PC-3 (cell line): ENCODE results near the gene KAT6B. TPM values are rescaled to one million over a fixed set of nuclear protein-coding genes. Genes with fewer than 3 reads are reported as not detected.

Source experiments
- ATAC-seq: fragments of 200-7000 bp; cut with Tn5 transposase; 2 replicates; pipeline ENCODE4 v1.9.1; 2020; ENCODE audit warnings: mild to moderate bottlenecking, moderate library complexity
- BruUV-seq: library from RNA; stranded (reverse); fragments of 400-500 nt; replicated peaks from 2 replicates; lab custom pipeline; 2021; lab: Mats Ljungman, UMichigan
- CTCF ChIA-PET: fragments of 300-600 bp; sonication (Branson Sonifier 250); formaldehyde crosslinking; loops from one replicate; lab custom pipeline; 2022; ENCODE audit warnings: antibody characterized with exemption; lab: Charles Lee
- POLR2A ChIA-PET: fragments of 300-600 bp; sonication (Branson Sonifier 250); formaldehyde crosslinking; loops from one replicate; lab custom pipeline; 2022; ENCODE audit warnings: antibody characterized with exemption; ENCODE audit not compliant: unreplicated experiment; lab: Charles Lee
- DNase-seq: peaks from one replicate; pipeline ENCODE4 v3.0.0-alpha.2; 2015
- H2AFZ ChIP-seq: fragments of 300-600 bp; sonication (generic); 2 replicates; pipeline ENCODE4 v1.6.0; 2016; ENCODE audit warnings: antibody characterized with exemption, low read length
- H3F3A ChIP-seq: fragments of 300-600 bp; sonication (generic); one replicate; pipeline ENCODE4 v1.6.0; 2017; ENCODE audit warnings: antibody characterized with exemption, low read length, control low read depth, mild to moderate bottlenecking; ENCODE audit not compliant: unreplicated experiment
- H3K27ac ChIP-seq: fragments of 300-600 bp; sonication (generic); 2 replicates; pipeline ENCODE4 v1.5.1; 2016; ENCODE audit warnings: mild to moderate bottlenecking, low read length
- H3K27me3 ChIP-seq: fragments of 300-600 bp; sonication (generic); 2 replicates; pipeline ENCODE4 v1.6.1; 2016; ENCODE audit warnings: low read length, mixed read lengths
- H3K36me3 ChIP-seq: fragments of 300-600 bp; sonication (generic); 2 replicates; pipeline ENCODE4 v1.6.1; 2016; ENCODE audit warnings: low read depth, mixed run types, low read length, mixed read lengths
- H3K4me1 ChIP-seq: fragments of 300-600 bp; sonication (generic); 2 replicates; pipeline ENCODE4 v1.5.1; 2016; ENCODE audit warnings: low read length; ENCODE audit not compliant: insufficient read depth
- H3K4me2 ChIP-seq: fragments of 300-600 bp; sonication (generic); 2 replicates; pipeline ENCODE4 v1.6.0; 2016; ENCODE audit warnings: low read length
- H3K4me3 ChIP-seq: fragments of 300-600 bp; sonication (generic); 2 replicates; pipeline ENCODE4 v1.5.1; 2016; ENCODE audit warnings: mild to moderate bottlenecking, low read length, mixed read lengths
- H3K79me2 ChIP-seq: fragments of 300-600 bp; sonication (generic); 2 replicates; pipeline ENCODE4 v1.6.1; 2017; ENCODE audit warnings: low read length, mixed read lengths
- H3K9ac ChIP-seq: fragments of 300-600 bp; sonication (generic); 2 replicates; pipeline ENCODE4 v1.6.0; 2016; ENCODE audit warnings: mild to moderate bottlenecking, low read length
- H3K9me2 ChIP-seq: fragments of 300-600 bp; sonication (generic); replicated peaks from 2 replicates; pipeline ENCODE4 v1.6.1; 2016; ENCODE audit warnings: mixed run types, low read length, mixed read lengths
- H3K9me3 ChIP-seq: fragments of 300-600 bp; sonication (generic); 2 replicates; pipeline ENCODE4 v1.6.1; 2016; ENCODE audit warnings: low read length, mixed read lengths
- H4K20me1 ChIP-seq: fragments of 300-600 bp; sonication (generic); 2 replicates; pipeline ENCODE4 v1.6.1; 2016; ENCODE audit warnings: low read length, mixed read lengths
- CTCF ChIP-seq: fragments of 300-600 bp; sonication (generic); conservative IDR thresholded peaks from 2 replicates; pipeline ENCODE4 v1.5.1; 2017; ENCODE audit warnings: antibody characterized with exemption, low read depth, mild to moderate bottlenecking, low read length
- EZH2 ChIP-seq: fragments of 300-600 bp; sonication (generic); IDR thresholded peaks from one replicate; pipeline ENCODE4 v1.6.1; 2017; ENCODE audit warnings: antibody characterized with exemption, mild to moderate bottlenecking, low read length; ENCODE audit not compliant: unreplicated experiment
- EZH2phosphoT487 ChIP-seq: fragments of 300-600 bp; sonication (generic); IDR thresholded peaks from 2 replicates; pipeline ENCODE4 v1.6.1; 2018; ENCODE audit warnings: mild to moderate bottlenecking, antibody characterized with exemption, low read length, borderline replicate concordance
- intact Hi-C: fragments of 100-400 bp; cut with micrococcal nuclease; formaldehyde crosslinking; loops from 2 replicates; pipeline ENCODE4 v1.9.0; 2023
- total RNA-seq: library from RNA; depleted of rRNA; stranded (reverse); fragments of >200 nt; gene quantifications from 2 replicates; pipeline ENCODE4 v1.2.3, GENCODE V29; 2014

KAT6B gene
- total RNA-seq, 1 experiment from 2014 or later: 94.5 TPM

- BruUV-seq: no TSS peak
- no peak for TF ChIP-seq EZH2
- no peak for TF ChIP-seq EZH2phosphoT487
- no peak for TF ChIP-seq CTCF
- intact Hi-C loops: no loop called here
- H3K79me2 ChIP-seq: peaks cover 86% of the 10 kb centered on the region
- H3K9me3 ChIP-seq: no peaks in the 10 kb centered on the region
- POLR2A ChIA-PET: no interaction called here
- H3K36me3 ChIP-seq: 0 out of 2 replicates have a peak, but pooled peaks cover 2% of the 10 kb centered on the region
- H3K27me3 ChIP-seq: no peaks in the 10 kb centered on the region
- H3K4me3 ChIP-seq: no peak overlapping the region
- H2AFZ ChIP-seq: no peak overlapping the region
- H3K27ac ChIP-seq: no peak overlapping the region
- DNase-seq (peak; percentile 43), ATAC-seq (no peak)
- no peak overlapping the region for H3K9ac ChIP-seq
- no peak overlapping the region for H3K4me2 ChIP-seq
- no peaks in the 10 kb centered on the region for H3K9me2 ChIP-seq
- CTCF ChIA-PET: no interaction called here
- H3F3A ChIP-seq: peaks cover 11% of the 10 kb centered on the region
- peaks cover 45% of the 10 kb centered on the region for H3K4me1 ChIP-seq
- H4K20me1 ChIP-seq: peaks cover 21% of the 10 kb centered on the region; the same call in 1 of the 2 replicates
These were observed 47.5 kb downstream of the KAT6B start for GRCh38 chr10:74873803-74874454.

GRCh38 chr10:74874649-74875048 is 48.2 kb downstream of the KAT6B start:
- Histone ChIP-seq H3K9ac (no peak overlapping the region), H3K4me1 (peaks cover 48% of the 10 kb centered on the region), H3K9me3 (no peaks in the 10 kb centered on the region), H2AFZ (no peak overlapping the region), H3K9me2 (no peaks in the 10 kb centered on the region), H3K36me3 (0 out of 2 replicates have a peak, but pooled peaks cover 2% of the 10 kb centered on the region), H3K79me2 (peaks cover 86% of the 10 kb centered on the region), H3F3A (peaks cover 11% of the 10 kb centered on the region), H3K4me3 (no peak overlapping the region), H3K27me3 (no peaks in the 10 kb centered on the region), H3K27ac (no peak overlapping the region), H3K4me2 (peak overlapping the region; percentile 54), H4K20me1 (peaks cover 21% of the 10 kb centered on the region; the same call in 1 of the 2 replicates)
- intact Hi-C loops: loop anchor here (1.0 to 5.0 kb wide), 3 partner anchors 146 to 608 kb away; no protein-coding TSS in a partner anchor
- TF ChIP-seq CTCF: no peak
- no peak for TF ChIP-seq EZH2
- TF ChIP-seq EZH2phosphoT487: no peak
- no peak for DNase-seq
- BruUV-seq: no TSS peak
- ChIA-PET CTCF (no interaction called here), POLR2A (interaction anchor here (1.0 kb wide), 1 partner anchor 1516 kb away, joined by 3 read pairs; the partner anchor contains the start of gene CFAP70)
- ATAC-seq: no peak

- intact Hi-C loops: loop anchor here (1.0 to 5.0 kb wide), 3 partner anchors 145 to 609 kb away; no protein-coding TSS in a partner anchor
- CTCF ChIA-PET: interaction anchor here (0.6 kb wide), 1 partner anchor 41 kb away, joined by 3 read pairs; no protein-coding TSS in a partner anchor
These were observed 48.7 kb downstream of the KAT6B start for GRCh38 chr10:74875068-74875467.

More at GRCh38 chr10:74875068-74875467, 48.7 kb downstream of the KAT6B start:
- no peaks in the 10 kb centered on the region for H3K27me3 ChIP-seq
- peaks cover 11% of the 10 kb centered on the region for H3F3A ChIP-seq
- peak overlapping the region; percentile 4; the same call in 1 of the 2 replicates for H3K9ac ChIP-seq
- no peaks in the 10 kb centered on the region for H3K9me2 ChIP-seq
- H3K36me3 ChIP-seq: no peaks in the 10 kb centered on the region
- ATAC-seq: no peak
- H3K4me2 ChIP-seq: peak overlapping the region; percentile 54
- peaks cover 52% of the 10 kb centered on the region for H3K4me1 ChIP-seq
- H2AFZ ChIP-seq: no peak overlapping the region
- peaks cover 84% of the 10 kb centered on the region for H3K79me2 ChIP-seq
- TF ChIP-seq EZH2phosphoT487 (no peak), CTCF (no peak), EZH2 (no peak)
- H3K9me3 ChIP-seq: no peaks in the 10 kb centered on the region
- H3K4me3 ChIP-seq: no peak overlapping the region; the same call in 1 of the 2 replicates
- POLR2A ChIA-PET: interaction anchor here (0.5 to 1.0 kb wide), 2 partner anchors 336 to 1516 kb away, joined by 3 to 4 read pairs; partner anchors contain the start of genes CFAP70 and VDAC2
- no TSS peak for BruUV-seq
- H3K27ac ChIP-seq: peak overlapping the region; percentile 67
- peaks cover 21% of the 10 kb centered on the region; the same call in 1 of the 2 replicates for H4K20me1 ChIP-seq
- peak; percentile 54 for DNase-seq
